Stimulated activated naive CD8-positive, alpha-beta T cell treated with anti-CD3 and anti-CD28 coated beads, Interleukin-15, Interleukin-2, amounts not matched to agents 100 ng/mL and 50 ng/mL, for 24 hours (primary cell): ENCODE data around the gene PSMB7.

Source experiments
- H3K27ac Mint-ChIP-seq: one replicate; pipeline ENCODE4 v1.8.0; 2021; ENCODE audit warnings: mild to moderate bottlenecking, mixed read lengths
- H3K27me3 Mint-ChIP-seq: one replicate; pipeline ENCODE4 v1.8.0; 2021; ENCODE audit warnings: mixed read lengths
- H3K36me3 Mint-ChIP-seq: one replicate; pipeline ENCODE4 v1.8.0; 2021; ENCODE audit warnings: low read depth, mixed read lengths
- H3K4me1 Mint-ChIP-seq: one replicate; pipeline ENCODE4 v1.8.0; 2021; ENCODE audit warnings: low read depth, mixed read lengths
- H3K4me3 Mint-ChIP-seq: one replicate; pipeline ENCODE4 v1.8.0; 2021; ENCODE audit warnings: mild to moderate bottlenecking, mixed read lengths
- H3K9me3 Mint-ChIP-seq: one replicate; pipeline ENCODE4 v1.8.0; 2021; ENCODE audit warnings: mixed read lengths

PSMB7 gene

GRCh38 chr9:124386201-124386600, 29.0 kb downstream of the PSMB7 start:
- Mint-ChIP-seq H3K4me1 (peaks cover 56% of the 10 kb centered on the region), H3K27ac (no peak overlapping the region), H3K27me3 (no peaks in the 10 kb centered on the region), H3K4me3 (no peak overlapping the region), H3K36me3 (peaks cover 34% of the 10 kb centered on the region), H3K9me3 (no peaks in the 10 kb centered on the region)

DNA sequence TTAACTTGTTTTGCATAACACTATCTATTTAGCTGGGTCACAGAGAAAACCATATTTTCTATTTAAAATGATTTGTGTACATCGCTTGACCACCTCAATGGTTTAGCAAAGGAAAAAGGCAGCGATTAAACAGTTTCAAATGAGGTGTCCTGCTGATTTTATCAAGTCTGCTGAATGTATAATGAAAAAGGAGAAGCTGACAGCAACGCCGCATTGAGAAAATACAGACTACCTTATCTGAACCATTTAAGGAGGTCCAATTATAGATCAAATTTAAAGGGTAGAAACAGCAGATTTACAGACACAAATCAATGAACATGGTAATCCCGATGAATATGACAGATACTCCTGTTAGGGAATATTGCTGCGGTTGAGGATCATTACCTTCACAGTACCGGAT, 29.6 kb downstream of the PSMB7 start:
- no peak overlapping the region for H3K4me3 Mint-ChIP-seq
- H3K27ac Mint-ChIP-seq = no peak overlapping the region
- H3K9me3 Mint-ChIP-seq = no peaks in the 10 kb centered on the region
- H3K4me1 Mint-ChIP-seq = peaks cover 60% of the 10 kb centered on the region
- peaks cover 34% of the 10 kb centered on the region for H3K36me3 Mint-ChIP-seq
- H3K27me3 Mint-ChIP-seq = no peaks in the 10 kb centered on the region

- H3K4me1 Mint-ChIP-seq = peaks cover 60% of the 10 kb centered on the region
- peaks cover 40% of the 10 kb centered on the region for H3K36me3 Mint-ChIP-seq
- H3K27ac Mint-ChIP-seq = no peak overlapping the region
- H3K27me3 Mint-ChIP-seq = no peaks in the 10 kb centered on the region
- H3K4me3 Mint-ChIP-seq = no peak overlapping the region
- no peaks in the 10 kb centered on the region for H3K9me3 Mint-ChIP-seq
These were observed 30.4 kb downstream of the PSMB7 start for GRCh38 chr9:124384846-124385245.

GRCh38 chr9:124384210-124384609, 31.0 kb downstream of the PSMB7 start:
- Mint-ChIP-seq H3K4me3 (no peak overlapping the region), H3K27ac (no peak overlapping the region), H3K36me3 (peaks cover 43% of the 10 kb centered on the region), H3K4me1 (peaks cover 57% of the 10 kb centered on the region), H3K27me3 (no peaks in the 10 kb centered on the region), H3K9me3 (no peaks in the 10 kb centered on the region)

DNA sequence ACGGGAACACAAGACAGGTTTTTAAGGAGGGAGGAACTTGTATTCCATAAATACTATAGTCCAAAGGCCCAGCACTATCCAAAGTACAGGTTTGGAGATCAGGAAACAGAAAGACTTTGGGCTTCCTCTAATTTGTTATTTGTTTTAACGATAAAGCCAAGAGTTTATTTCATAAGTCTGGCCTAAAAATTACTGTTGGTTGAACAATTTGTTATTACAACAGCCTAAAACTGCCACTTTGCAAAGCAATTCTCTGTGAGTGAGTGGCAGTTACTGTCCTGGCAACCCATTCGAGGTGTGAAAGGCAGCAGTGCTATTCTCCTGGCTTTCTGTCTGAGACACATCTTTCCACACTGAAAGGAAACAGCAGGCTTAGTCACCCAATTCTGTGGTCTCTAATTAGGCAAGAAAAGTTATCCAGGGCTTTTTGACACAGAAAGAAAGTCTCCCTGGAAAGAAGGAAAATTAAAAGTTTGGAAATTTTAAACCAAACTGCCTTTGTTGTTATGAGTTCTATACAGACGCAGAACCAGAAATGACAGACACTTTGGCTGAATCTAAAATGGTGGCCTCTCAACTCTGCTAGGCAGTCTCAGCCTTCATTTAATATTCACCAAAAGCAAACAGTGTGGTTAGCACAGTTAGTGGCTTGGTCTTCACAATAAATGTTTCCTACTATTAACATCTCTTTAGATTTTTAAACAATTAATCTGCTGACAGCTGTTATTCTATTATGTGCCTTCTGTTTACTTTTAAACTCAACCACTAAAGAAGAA, 33.9 kb downstream of the PSMB7 start:
- Mint-ChIP-seq H3K9me3 (no peaks in the 10 kb centered on the region), H3K27ac (peak overlapping the region; percentile 72), H3K4me1 (peaks cover 35% of the 10 kb centered on the region), H3K36me3 (peaks cover 47% of the 10 kb centered on the region), H3K4me3 (no peak overlapping the region), H3K27me3 (no peaks in the 10 kb centered on the region)

DNA sequence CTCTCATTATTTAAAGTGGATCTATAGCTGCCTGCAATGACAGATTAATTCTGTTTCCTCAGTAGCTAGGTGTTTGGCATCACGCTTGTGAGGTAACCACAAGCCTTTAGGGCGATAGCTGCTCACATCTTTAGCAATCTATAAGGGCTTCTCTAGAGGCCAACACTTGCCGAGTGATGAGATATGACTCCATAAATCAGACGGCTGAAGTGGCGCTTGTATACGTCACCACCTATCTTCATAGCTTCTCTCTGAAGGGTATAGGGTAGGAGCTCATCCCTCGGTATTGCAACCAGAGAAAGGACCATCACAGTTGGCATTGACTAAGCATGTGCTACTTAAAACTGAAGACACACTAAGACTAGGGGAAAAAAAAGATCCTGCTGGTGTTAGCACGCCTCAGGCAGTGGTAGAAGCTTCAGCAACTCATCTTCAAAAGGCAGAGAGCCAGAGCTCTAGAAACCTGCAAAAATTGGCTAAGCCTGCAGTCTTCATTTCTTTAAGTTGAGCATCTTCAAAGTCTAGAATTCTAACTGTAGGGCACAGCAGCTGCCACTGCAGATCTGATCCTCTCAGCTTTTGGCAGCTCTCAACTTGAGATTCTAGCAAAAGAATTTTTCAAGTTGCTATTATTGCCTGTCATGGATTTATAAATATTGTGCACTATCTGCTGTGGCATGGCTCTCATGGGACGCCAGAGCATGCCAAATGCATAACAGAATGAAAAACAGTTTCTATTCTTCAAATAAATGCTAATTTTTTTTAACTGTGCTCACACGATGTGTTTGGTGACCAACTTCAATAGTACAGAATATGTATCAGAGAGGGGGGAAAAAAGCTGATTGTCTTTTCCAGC, 37.5 kb downstream of the PSMB7 start:
- peaks cover 33% of the 10 kb centered on the region for H3K4me1 Mint-ChIP-seq
- H3K27me3 Mint-ChIP-seq = no peaks in the 10 kb centered on the region
- no peak overlapping the region for H3K27ac Mint-ChIP-seq
- peaks cover 44% of the 10 kb centered on the region for H3K36me3 Mint-ChIP-seq
- no peak overlapping the region for H3K4me3 Mint-ChIP-seq
- no peaks in the 10 kb centered on the region for H3K9me3 Mint-ChIP-seq

DNA sequence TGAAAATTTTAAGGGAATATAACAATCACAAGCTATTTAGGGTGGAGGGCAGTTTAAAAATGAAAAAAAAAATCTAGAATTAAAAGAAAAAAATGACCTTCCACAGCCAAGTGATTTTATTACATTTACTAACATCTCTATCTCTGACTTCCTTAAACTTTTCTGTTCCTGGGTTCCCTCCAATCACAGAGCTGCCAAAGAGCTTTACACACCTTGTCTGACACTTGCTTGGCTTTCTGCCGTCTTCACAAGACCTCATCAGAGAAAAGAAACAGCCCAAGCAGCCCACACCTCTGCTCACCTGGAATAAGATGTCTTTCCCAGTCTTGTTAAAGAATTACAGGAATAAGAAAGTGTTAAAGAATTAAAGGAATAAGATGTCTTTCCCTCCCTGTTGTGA, 38.9 kb downstream of the PSMB7 start:
- H3K27me3 Mint-ChIP-seq = no peaks in the 10 kb centered on the region
- H3K36me3 Mint-ChIP-seq = peaks cover 49% of the 10 kb centered on the region
- no peak overlapping the region for H3K27ac Mint-ChIP-seq
- H3K9me3 Mint-ChIP-seq = no peaks in the 10 kb centered on the region
- no peak overlapping the region for H3K4me3 Mint-ChIP-seq
- peaks cover 33% of the 10 kb centered on the region for H3K4me1 Mint-ChIP-seq

- Mint-ChIP-seq H3K27ac (no peak overlapping the region), H3K27me3 (no peaks in the 10 kb centered on the region), H3K9me3 (no peaks in the 10 kb centered on the region), H3K36me3 (peaks cover 50% of the 10 kb centered on the region), H3K4me1 (peaks cover 33% of the 10 kb centered on the region), H3K4me3 (no peak overlapping the region)
These were observed 39.5 kb downstream of the PSMB7 start for GRCh38 chr9:124375726-124376125.

GRCh38 chr9:124373851-124374250, 41.4 kb downstream of the PSMB7 start:
- H3K4me1 Mint-ChIP-seq = peaks cover 34% of the 10 kb centered on the region
- peaks cover 42% of the 10 kb centered on the region for H3K36me3 Mint-ChIP-seq
- no peak overlapping the region for H3K27ac Mint-ChIP-seq
- no peaks in the 10 kb centered on the region for H3K9me3 Mint-ChIP-seq
- H3K4me3 Mint-ChIP-seq = no peak overlapping the region
- H3K27me3 Mint-ChIP-seq = no peaks in the 10 kb centered on the region

GRCh38 chr9:124373386-124373785, 41.9 kb downstream of the PSMB7 start:
- Mint-ChIP-seq H3K9me3 (no peaks in the 10 kb centered on the region), H3K27ac (no peak overlapping the region), H3K36me3 (peaks cover 40% of the 10 kb centered on the region), H3K4me3 (no peak overlapping the region), H3K4me1 (peaks cover 34% of the 10 kb centered on the region), H3K27me3 (no peaks in the 10 kb centered on the region)

DNA sequence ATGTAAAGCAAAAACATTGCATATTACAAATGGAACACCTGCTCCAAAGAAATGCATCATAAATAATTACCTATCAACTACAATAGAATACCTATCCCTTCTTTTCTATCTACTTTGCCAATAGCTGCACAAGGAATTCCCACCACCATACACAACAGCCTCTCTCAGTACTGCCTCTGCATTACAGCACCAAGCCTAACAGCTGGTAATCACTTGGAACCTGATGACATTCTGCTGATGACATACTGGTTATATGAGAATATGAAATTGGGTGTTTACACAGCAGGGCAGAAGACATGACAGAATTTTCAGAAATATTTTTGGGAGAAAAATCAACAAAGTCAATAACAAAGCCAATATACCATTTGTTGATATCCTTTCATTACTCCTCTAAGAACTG, 43.2 kb downstream of the PSMB7 start:
- no peaks in the 10 kb centered on the region for H3K9me3 Mint-ChIP-seq
- peaks cover 41% of the 10 kb centered on the region for H3K4me1 Mint-ChIP-seq
- H3K27ac Mint-ChIP-seq = no peak overlapping the region
- H3K27me3 Mint-ChIP-seq = no peaks in the 10 kb centered on the region
- H3K36me3 Mint-ChIP-seq = peaks cover 45% of the 10 kb centered on the region
- H3K4me3 Mint-ChIP-seq = no peak overlapping the region

DNA sequence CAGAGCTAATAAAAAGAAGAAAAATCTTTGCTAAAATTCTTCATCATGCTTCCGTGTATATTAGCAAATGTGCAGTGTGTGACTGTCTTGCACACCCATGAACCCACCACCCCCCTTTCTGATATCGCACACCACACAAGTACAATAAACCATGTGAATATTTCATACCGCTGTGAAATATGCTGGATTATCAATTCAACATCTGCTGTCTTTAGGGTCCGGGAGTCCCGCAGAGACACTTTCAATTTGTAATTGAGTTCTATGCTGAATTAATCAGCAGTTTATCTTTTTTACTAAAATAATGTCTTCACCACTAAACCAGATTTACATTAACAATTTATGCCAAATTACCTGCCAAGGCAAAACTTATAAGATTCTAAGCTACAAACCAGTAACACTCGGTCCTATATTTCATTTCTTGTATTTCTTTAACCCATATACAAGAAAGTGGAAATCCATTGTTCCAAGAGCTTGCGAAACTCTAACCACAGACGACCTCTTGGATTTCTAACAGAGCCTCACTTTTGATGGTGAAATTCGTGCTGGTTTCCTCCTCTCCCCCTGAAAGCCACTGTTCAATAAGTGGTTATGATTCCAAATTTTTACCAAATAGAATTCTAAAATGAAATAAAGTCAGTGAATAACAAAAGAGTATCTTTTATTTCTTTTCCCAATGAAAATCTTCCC, 44.2 kb downstream of the PSMB7 start:
- H3K36me3 Mint-ChIP-seq = peaks cover 45% of the 10 kb centered on the region
- no peak overlapping the region for H3K4me3 Mint-ChIP-seq
- no peaks in the 10 kb centered on the region for H3K9me3 Mint-ChIP-seq
- H3K27me3 Mint-ChIP-seq = no peaks in the 10 kb centered on the region
- H3K27ac Mint-ChIP-seq = no peak overlapping the region
- peaks cover 48% of the 10 kb centered on the region for H3K4me1 Mint-ChIP-seq

DNA sequence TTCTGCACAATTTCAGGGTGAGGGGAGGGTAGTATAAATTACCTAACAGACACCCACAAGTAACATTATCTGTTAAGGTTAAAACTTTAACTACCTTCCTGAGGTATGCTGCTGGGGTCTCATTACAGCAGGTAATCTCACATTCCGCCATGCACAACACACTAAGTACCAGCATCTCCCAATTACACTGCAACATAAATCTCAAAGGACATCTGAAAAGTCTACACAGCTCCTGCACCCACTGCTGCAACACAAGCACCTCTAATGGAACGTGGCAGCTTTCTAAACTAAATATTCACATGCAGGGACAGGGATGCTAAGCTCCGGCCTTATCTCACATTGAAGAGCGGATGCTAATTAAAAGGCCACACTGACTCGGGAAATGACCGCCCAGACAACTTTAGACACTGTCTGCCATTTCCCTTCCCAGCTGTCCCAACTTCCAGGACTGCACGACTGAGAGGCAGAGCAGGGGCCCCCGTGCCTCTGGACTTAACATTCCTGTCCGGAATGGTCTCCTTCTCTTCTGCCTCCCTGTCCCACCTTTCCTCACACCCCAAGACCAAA, 45.9 kb downstream of the PSMB7 start:
- H3K4me1 Mint-ChIP-seq = peaks cover 55% of the 10 kb centered on the region

GRCh38 chr9:124368692-124369091, 46.5 kb downstream of the PSMB7 start:
- no peak overlapping the region for H3K27ac Mint-ChIP-seq
- H3K27me3 Mint-ChIP-seq = no peaks in the 10 kb centered on the region
- H3K4me1 Mint-ChIP-seq = peaks cover 55% of the 10 kb centered on the region
- H3K4me3 Mint-ChIP-seq = no peak overlapping the region
- H3K9me3 Mint-ChIP-seq = no peaks in the 10 kb centered on the region
- H3K36me3 Mint-ChIP-seq = peaks cover 40% of the 10 kb centered on the region

More for the DNA sequence above, 45.9 kb downstream of the PSMB7 start:
- H3K27me3 Mint-ChIP-seq = no peaks in the 10 kb centered on the region
- no peak overlapping the region for H3K27ac Mint-ChIP-seq
- no peaks in the 10 kb centered on the region for H3K9me3 Mint-ChIP-seq
- H3K36me3 Mint-ChIP-seq = peaks cover 40% of the 10 kb centered on the region
- H3K4me3 Mint-ChIP-seq = no peak overlapping the region
